ENCODE measurements around the gene SPOP. TPM values are rescaled to one million over a fixed set of nuclear protein-coding genes. Genes with fewer than 3 reads are reported as not detected.

Gene SPOP
- total and polyA plus RNA-seq, 2 of the 4 experiments (the other 2 are of a cell fraction): 24.9 to 47.5 TPM

- TF ChIP-seq NFE2L2 (IDR thresholded peaks at IDR 0.05; ENCODE audit: low read depth, low read length) (no peak), RFX5 (IDR thresholded peaks at IDR 0.05; ENCODE audit: low read depth, low read length) (no peak)
Observed at GRCh38 chr17:49549691-49550678, 127.9 kb downstream of the SPOP start (continued).

- Histone ChIP-seq H4K20me1 (ENCODE audit: insufficient read depth, low read length) (no peaks in the 10 kb centered on the region), H3K36me3 (ENCODE audit: control insufficient read depth, insufficient read depth, low read length) (no peaks in the 10 kb centered on the region), H3K27me3 (ENCODE audit: control insufficient read depth, insufficient read depth, low read length) (peaks cover 54% of the 10 kb centered on the region), H3K4me1 (ENCODE audit: control insufficient read depth, insufficient read depth, low read length) (no peaks in the 10 kb centered on the region), H3K9ac (ENCODE audit: low read depth, low read length) (no peak overlapping the region), H3K4me2 (ENCODE audit: low read depth, low read length) (no peak overlapping the region), H3K9me1 (ENCODE audit: insufficient read depth, low read length) (no peaks in the 10 kb centered on the region), H3K79me1 (ENCODE audit: low read depth in 1 of 2, low read length in 2 of 2) (no peaks in the 10 kb centered on the region), H2AK9ac (replicated peaks; ENCODE audit: low read depth, low read length, poor library complexity) (no peak overlapping the region), H4K5ac (ENCODE audit: low read depth, low read length) (no peak overlapping the region), H2AFZ (replicated peaks; ENCODE audit: low read length, poor library complexity) (no peak overlapping the region), H3K27ac (ENCODE audit: insufficient read depth, low read length) (no peak overlapping the region), H2AK5ac (ENCODE audit: low read depth, low read length) (no peak overlapping the region), H3K9me3 (ENCODE audit: control insufficient read depth, insufficient read depth, low read length) (peaks cover 1% of the 10 kb centered on the region; the same call in 1 of the 2 replicates), H3K18ac (ENCODE audit: low read depth, low read length) (no peak overlapping the region), H2BK20ac (ENCODE audit: low read depth, low read length) (no peak overlapping the region), H2BK15ac (ENCODE audit: low read depth, low read length) (no peak overlapping the region), H3K14ac (replicated peaks; ENCODE audit: low read depth, low read length) (no peak overlapping the region), H2BK120ac (ENCODE audit: low read depth, low read length) (no peak overlapping the region), H4K8ac (ENCODE audit: low read depth in 2 of 2, low read length in 2 of 2) (no peak overlapping the region), H2BK5ac (ENCODE audit: low read depth, low read length, poor library complexity, severe bottlenecking) (no peak overlapping the region), H3K56ac (ENCODE audit: extremely low read depth, insufficient read depth, low read length) (no peak overlapping the region), H4K91ac (ENCODE audit: insufficient read depth, low read depth, low read length) (no peak overlapping the region), H3K4ac (ENCODE audit: low read depth, low read length) (no peak overlapping the region), H3K4me3 (ENCODE audit: insufficient read depth, low read depth, low read length) (no peak overlapping the region), H3K23ac (ENCODE audit: low read depth, low read length) (no peak overlapping the region)
- dilution Hi-C loops (cut with HindIII; ENCODE audit: low sequenced_read_pairs, unreplicated experiment) (no loop called here), in situ Hi-C loops (cut with MboI; ENCODE audit: low sequenced_read_pairs) (loop anchor here (10.0 kb wide), 1 partner anchor 234 kb away; no protein-coding TSS in a partner anchor), intact Hi-C loops (cut with micrococcal nuclease) (no loop called here)
- ChIA-PET POLR2A (ENCODE audit: unreplicated experiment) (no interaction called here), CTCF (no interaction called here)
- no peak for ATAC-seq (ENCODE audit: low read depth)
- no TSS peak for BruUV-seq (replicated peaks)
- DNase-seq: no peak
- 86% methylated on average over 3 of the region's 6 CpGs; no CpG with 5 or more reads in 1 of the 2 experiments for WGBS, 2 experiments (ENCODE audit: extremely low coverage in 2 of 2, insufficient read length in 1 of 2)
- TF ChIP-seq RFX5 (IDR thresholded peaks at IDR 0.05; ENCODE audit: low read depth, low read length) (no peak), BHLHE40 (IDR thresholded peaks at IDR 0.05; ENCODE audit: low read depth, low read length) (no peak), MAZ (IDR thresholded peaks at IDR 0.05; ENCODE audit: borderline replicate concordance, low read depth, low read length) (no peak), USF2 (IDR thresholded peaks at IDR 0.05; ENCODE audit: low read depth, low read length) (no peak), MAFK (IDR thresholded peaks at IDR 0.05; ENCODE audit: low read depth, low read length) (no peak), CTCF (conservative IDR thresholded peaks at IDR 0.05; ENCODE audit: low read depth, low read length) (no peak), RCOR1 (IDR thresholded peaks at IDR 0.05; ENCODE audit: insufficient replicate concordance, low read length) (no peak), CEBPB (IDR thresholded peaks at IDR 0.05; ENCODE audit: low read depth, low read length) (no peak), NFE2L2 (IDR thresholded peaks at IDR 0.05; ENCODE audit: low read depth, low read length) (no peak), MXI1 (IDR thresholded peaks at IDR 0.05; ENCODE audit: borderline replicate concordance, low read depth, low read length) (no peak), FOS (IDR thresholded peaks at IDR 0.05; ENCODE audit: low read depth, low read length) (no peak), CHD1 (IDR thresholded peaks at IDR 0.05; ENCODE audit: low read depth, low read length) (no peak)
Observed at GRCh38 chr17:49549311-49549605, 128.6 kb downstream of the SPOP start.
